Measurements from ENCODE around the gene STAB1.

DNA sequence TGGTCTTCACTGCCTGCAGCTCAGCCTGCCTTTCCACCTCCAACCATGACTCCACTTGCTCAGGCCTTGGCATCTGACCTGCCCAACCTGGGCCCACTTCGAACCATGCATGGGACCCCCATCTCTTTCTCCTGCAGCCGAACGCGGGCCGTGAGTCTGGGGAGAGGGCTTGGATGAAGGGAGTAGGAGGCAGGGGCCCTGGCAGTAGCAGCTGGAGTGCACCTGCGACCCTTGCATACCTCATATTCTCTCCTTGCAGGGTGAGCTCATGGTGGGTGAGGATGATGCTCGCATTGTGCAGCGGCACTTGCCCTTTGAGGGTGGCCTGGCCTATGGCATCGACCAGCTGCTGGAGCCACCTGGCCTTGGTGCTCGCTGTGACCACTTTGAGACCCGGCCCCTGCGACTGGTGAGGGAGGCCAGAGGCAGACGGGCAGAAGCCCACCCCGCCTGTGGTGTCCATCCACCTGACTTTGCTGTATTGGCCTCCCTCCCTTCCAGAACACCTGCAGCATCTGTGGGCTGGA, 25.1 kb downstream of the STAB1 start:
- TF ChIP-seq, protein P1, sequence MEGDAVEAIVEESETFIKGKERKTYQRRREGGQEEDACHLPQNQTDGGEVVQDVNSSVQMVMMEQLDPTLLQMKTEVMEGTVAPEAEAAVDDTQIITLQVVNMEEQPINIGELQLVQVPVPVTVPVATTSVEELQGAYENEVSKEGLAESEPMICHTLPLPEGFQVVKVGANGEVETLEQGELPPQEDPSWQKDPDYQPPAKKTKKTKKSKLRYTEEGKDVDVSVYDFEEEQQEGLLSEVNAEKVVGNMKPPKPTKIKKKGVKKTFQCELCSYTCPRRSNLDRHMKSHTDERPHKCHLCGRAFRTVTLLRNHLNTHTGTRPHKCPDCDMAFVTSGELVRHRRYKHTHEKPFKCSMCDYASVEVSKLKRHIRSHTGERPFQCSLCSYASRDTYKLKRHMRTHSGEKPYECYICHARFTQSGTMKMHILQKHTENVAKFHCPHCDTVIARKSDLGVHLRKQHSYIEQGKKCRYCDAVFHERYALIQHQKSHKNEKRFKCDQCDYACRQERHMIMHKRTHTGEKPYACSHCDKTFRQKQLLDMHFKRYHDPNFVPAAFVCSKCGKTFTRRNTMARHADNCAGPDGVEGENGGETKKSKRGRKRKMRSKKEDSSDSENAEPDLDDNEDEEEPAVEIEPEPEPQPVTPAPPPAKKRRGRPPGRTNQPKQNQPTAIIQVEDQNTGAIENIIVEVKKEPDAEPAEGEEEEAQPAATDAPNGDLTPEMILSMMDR (IDR thresholded peaks at IDR 0.05): no peak
- no peak for TF ChIP-seq POLR2A (IDR thresholded peaks at IDR 0.05)
